ENCODE measurements around the gene NSMCE4A. TPM values are rescaled to one million over a fixed set of nuclear protein-coding genes. Genes with fewer than 3 reads are reported as not detected.
"Not testable (repeated sequence)": the region's sequence is repeated elsewhere in the genome, so short reads cannot be mapped to it uniquely, and the experiment has no call there.

Gene NSMCE4A
- 39.8 and 44.3 TPM in 2 replicates for total RNA-seq

GRCh38 chr10:121974535-121975294, at the start of gene NSMCE4A:
NSMCE4A (minus strand) TSS chr10:121975217; CDS start chr10:121975165, 52 bp downstream.
- peak; percentile 66 to 84 for DNase-seq (ENCODE audit: low read depth in 2 of 2)

DNA sequence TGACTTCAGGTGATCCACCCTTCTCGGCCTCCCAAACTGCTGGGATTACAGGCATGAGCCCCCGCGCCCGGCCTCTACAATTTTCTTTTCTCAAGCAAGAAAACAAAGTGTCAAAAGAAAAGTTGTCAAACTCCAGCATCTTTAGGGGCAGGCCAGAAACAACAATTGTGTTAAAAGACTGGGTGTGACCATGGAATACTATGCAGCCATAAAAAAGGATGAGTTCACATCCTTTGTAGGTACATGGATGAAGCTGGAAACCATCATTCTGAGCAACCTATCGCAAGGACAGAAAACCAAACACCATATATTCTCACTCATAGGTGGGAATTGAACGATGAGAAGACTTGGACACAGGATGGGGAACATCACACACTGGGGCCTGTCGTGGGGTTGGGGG, 48.2 kb upstream of the NSMCE4A start:
- not testable (repeated sequence) for DNase-seq (ENCODE audit: low read depth in 2 of 2)

GRCh38 chr10:122022276-122022675, 47.3 kb upstream of the NSMCE4A start:
- no peak for DNase-seq (ENCODE audit: low read depth in 2 of 2)

GRCh38 chr10:122021828-122022227, 46.8 kb upstream of the NSMCE4A start:
- no peak for DNase-seq (ENCODE audit: low read depth in 2 of 2)

DNA sequence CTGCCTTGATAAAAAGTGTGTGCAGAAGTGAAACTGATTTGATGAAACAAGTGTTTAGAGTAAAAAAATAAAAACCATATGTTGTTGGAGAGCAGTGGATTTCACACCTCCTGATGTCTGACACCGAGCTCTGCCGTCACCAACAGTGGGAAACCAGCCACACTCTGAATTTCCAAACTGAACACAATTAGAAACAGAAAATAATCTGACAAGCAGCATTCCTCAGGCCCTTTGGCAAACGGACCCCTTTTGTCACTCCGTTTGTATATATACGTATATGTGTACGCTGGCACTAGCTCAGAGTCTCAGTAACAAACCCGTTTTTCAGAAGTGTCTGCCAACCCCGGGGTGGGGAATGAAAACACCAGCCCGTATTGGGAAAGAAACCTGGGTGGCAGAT, 46.4 kb upstream of the NSMCE4A start:
- DNase-seq (ENCODE audit: low read depth in 2 of 2): no peak

DNA sequence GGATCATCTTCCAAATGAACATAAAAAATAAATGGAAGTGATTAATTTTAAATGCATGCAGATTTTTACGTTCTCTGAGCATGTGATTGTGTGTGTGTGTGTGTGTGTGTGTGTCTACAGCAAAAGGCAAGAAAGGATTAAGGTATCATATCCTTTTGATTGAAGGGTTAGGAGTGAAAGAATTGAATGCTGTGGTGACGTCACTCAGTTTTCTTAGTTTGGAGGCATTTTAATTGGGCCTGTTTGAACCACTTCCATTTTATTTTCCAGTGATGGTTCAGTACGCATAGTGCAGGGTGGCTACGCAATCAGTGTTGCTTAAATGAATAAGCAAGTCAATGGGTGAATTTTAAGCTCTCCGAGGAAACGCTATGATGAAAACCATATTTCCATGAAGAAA, 45.2 kb upstream of the NSMCE4A start:
- no peak for DNase-seq (ENCODE audit: low read depth in 2 of 2)

GRCh38 chr10:122019414-122019975, 44.5 kb upstream of the NSMCE4A start:
- no peak for DNase-seq (ENCODE audit: low read depth in 2 of 2)

- DNase-seq (ENCODE audit: low read depth in 2 of 2): no peak
Measured at GRCh38 chr10:122018951-122019413, 44.0 kb upstream of the NSMCE4A start.

DNA sequence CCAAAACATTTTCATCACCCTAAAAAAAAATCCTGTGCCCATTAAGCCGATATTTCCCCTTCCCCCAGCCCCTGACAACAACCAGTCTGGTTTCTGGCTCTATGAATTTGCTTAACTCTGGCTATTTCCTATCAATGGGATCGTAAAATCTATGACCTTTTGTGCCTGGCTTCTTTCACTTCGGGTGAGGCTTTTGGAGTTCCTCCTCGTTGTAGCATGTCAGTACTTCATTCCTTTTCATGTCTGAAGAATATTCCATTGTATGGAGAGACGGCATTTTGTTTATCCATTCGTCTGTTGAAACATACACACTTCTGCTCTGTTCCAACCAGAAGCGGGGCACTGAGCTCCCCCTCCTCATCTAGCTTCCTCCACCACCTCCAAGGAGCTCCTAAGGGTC, 43.5 kb upstream of the NSMCE4A start:
- DNase-seq (ENCODE audit: low read depth in 2 of 2): no peak

- DNase-seq (ENCODE audit: low read depth in 2 of 2): not testable (repeated sequence)
Measured at GRCh38 chr10:122017926-122018325, 42.9 kb upstream of the NSMCE4A start.

GRCh38 chr10:122014652-122015248, 39.7 kb upstream of the NSMCE4A start:
- no peak for DNase-seq (ENCODE audit: low read depth in 2 of 2)

DNA sequence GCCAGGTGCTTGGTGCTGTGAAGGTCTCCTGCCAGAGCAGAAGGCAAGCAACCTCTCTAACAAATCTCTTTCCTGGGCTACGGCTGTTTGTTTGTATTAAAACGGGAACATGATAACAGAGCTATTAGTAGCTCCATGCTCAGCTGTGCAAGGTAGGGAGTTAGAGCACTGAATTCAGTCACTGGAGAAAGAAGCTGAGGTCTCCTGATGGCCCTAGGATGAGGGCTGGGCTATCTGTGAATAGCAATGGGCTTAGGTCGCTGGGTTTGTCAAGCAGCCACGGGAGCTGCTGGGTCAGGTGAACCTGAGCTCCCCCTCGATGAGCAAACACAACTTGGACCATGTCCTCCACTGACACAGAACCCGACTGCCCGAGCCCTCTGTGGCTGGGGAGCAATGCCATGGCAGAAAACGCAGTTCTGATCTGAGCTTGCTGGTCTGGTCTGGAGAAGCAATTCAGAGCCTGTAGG, 38.3 kb upstream of the NSMCE4A start:
- no peak for DNase-seq (ENCODE audit: low read depth in 2 of 2)

DNA sequence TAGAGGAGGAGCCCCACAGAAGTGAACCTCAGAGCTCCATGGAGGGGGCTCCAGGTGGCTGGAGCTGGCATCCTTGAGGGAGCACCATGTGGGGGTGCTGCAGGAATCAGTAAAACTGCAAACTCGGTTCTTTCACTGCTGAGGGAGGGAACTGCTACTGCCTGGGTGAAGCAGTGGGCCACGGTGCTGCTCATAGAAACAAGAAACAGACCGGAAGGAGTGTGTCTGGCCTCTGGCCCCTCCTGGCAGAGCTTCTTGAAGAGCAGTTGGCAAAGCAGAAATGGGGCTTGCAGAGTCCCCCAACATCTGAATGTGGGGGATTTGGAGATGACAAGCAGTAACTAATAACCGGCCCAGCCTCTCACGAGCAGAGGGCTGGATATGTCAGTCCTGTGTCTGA, 37.7 kb upstream of the NSMCE4A start:
- no peak for DNase-seq (ENCODE audit: low read depth in 2 of 2)

DNA sequence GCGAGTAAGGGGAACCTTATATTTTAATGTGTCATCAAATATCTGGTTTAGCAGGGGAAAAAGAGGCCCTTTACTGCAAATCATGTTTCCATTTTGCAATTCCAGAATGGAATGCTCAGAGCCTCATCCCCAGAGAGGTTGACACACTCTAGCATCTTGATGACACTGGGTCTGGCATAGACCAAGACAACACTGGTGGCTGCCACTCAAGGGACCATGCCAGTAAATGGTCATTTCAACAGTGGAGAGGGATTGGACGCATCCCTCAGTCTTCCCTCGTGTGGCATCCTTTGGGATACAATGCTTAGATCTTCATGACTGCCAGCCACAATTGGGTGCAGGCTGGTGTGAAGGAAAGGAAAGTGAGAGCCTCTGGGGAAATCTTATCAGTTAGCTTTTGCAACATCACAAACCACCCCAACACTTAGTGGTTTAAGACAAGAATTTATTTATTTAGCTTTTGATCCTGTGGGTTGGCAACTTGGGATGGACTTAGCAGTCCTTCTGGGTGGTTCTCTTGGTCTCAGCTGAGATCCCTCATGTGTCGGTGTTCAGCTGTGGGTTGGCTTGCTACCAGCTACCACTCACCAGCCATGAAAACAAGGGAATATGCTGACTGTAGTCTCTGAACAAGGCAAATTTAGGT, 35.5 kb upstream of the NSMCE4A start:
- DNase-seq (ENCODE audit: low read depth in 2 of 2): no peak

- DNase-seq (ENCODE audit: low read depth in 2 of 2): no peak
Measured at GRCh38 chr10:122007415-122007814, 32.4 kb upstream of the NSMCE4A start.

DNA sequence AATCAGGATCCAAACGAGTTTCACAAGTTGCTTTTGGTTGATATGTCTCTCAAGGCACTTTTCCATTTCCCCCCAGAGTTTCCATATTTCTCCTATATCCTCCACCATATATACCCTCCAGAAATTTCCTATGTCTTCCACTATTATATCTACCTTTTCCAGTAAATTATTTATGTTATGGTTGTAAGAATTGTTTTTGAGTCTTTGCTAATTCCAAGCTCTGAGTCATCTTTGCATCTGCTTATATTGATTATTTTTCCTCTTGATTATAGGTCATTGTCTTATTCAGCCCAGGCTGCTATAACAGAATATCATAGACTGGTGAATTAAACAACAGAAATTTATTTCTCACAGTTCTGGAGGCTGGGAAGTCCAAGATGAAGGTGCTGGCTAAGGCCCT, 26.7 kb upstream of the NSMCE4A start:
- DNase-seq (ENCODE audit: low read depth in 2 of 2): no peak

GRCh38 chr10:121999301-121999700, 24.3 kb upstream of the NSMCE4A start:
- no peak for DNase-seq (ENCODE audit: low read depth in 2 of 2)

- DNase-seq (ENCODE audit: low read depth in 2 of 2): no peak
Measured at GRCh38 chr10:121998462-121998861, 23.4 kb upstream of the NSMCE4A start.

- DNase-seq (ENCODE audit: low read depth in 2 of 2): no peak
Measured at GRCh38 chr10:121994429-121994941, 19.5 kb upstream of the NSMCE4A start.

DNA sequence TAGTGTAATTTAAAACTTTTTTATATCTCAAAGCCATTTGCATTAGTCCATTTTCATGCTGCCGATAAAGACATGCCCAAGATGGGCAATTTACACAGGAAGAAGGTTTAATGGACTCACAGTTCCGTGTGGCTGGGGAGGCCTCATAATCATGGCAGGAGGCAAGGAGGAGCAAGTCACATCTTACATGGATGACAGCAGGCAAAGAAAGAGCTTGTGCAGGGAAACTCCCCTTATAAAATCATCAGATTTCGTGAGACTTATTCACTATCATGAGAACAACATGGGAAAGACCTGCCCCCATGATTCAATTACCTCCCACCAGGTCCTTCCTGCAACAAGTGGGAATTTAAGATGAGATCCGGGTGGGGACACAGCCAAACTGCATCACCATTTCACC, 16.7 kb upstream of the NSMCE4A start:
- DNase-seq (ENCODE audit: low read depth in 2 of 2): not testable (repeated sequence)

- peak; percentile 3 to 7 for DNase-seq (ENCODE audit: low read depth in 2 of 2)
Measured at GRCh38 chr10:121990015-121990677, 15.1 kb upstream of the NSMCE4A start.

All from dermis microvascular lymphatic vessel endothelial cell (primary cell).